T47D (cell line): ENCODE results near the gene OR51G1.
"Not testable (repeated sequence)": the region's sequence is repeated elsewhere in the genome, so short reads cannot be mapped to it uniquely, and the experiment has no call there.

ENCODE experiments used
- DNase-seq, 2 experiments: peaks; one replicate each; pipeline versions ENCODE4 v3.0.0 to v3.0.0-alpha.2; 2011 to 2012; ENCODE audit warnings: low read depth in 1 of 2, low spot score in 1 of 2
- JUND ChIP-seq: IDR thresholded peaks from 2 replicates; pipeline ENCODE4 v1.6.1; 2012; ENCODE audit warnings: low read depth
- in situ Hi-C: cut with HindIII; loops from 2 replicates; pipeline ENCODE4 v1.10.0; 2016; ENCODE audit warnings: low sequenced_read_pairs, low pct_unique_long_range_greater_than_20kb

OR51G1 gene, protein sequence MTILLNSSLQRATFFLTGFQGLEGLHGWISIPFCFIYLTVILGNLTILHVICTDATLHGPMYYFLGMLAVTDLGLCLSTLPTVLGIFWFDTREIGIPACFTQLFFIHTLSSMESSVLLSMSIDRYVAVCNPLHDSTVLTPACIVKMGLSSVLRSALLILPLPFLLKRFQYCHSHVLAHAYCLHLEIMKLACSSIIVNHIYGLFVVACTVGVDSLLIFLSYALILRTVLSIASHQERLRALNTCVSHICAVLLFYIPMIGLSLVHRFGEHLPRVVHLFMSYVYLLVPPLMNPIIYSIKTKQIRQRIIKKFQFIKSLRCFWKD

GRCh38 chr11:4924239-4924638 is at the start of gene OR51G1:
TSS of gene OR51G1 (minus strand) at chr11:4924339. CDS start at chr11:4924339, 0 bp downstream.
- no peak for TF ChIP-seq JUND
- DNase-seq: no peak
- in situ Hi-C loops: no loop called here

DNA sequence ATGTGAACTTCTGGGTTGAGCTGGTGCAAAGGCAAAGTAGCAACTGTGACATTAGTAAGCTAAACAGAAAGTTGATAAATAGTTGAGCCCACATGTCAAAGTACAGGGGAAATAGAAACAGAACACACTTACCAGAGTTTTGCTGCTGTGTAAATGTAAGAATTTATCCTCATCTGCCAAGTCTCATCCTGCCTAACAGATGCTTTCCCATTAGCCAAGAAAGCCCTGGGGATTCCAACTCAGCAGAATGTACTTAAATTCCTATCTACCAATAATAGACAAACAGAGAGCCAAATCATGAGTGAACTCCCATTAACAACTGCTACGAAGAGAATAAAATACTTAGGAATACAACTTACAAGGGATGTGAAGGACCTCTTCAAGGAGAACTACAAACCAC is 38.7 kb upstream of the OR51G1 start:
- in situ Hi-C loops: no loop called here
- TF ChIP-seq JUND: no peak
- no peak for DNase-seq

GRCh38 chr11:4960877-4961276 is 36.7 kb upstream of the OR51G1 start:
- DNase-seq: no peak
- in situ Hi-C loops: no loop called here
- TF ChIP-seq JUND: no peak

GRCh38 chr11:4957396-4957795 is 33.3 kb upstream of the OR51G1 start:
- in situ Hi-C loops: no loop called here
- TF ChIP-seq JUND: no peak
- DNase-seq: no peak

GRCh38 chr11:4955613-4956012 is 31.5 kb upstream of the OR51G1 start, which contains the start of gene OR51A2:
TSS of gene OR51A2 (minus strand) at chr11:4955713. CDS start at chr11:4955713, 0 bp downstream.
- DNase-seq, in situ Hi-C loops: not testable (repeated sequence)

DNA sequence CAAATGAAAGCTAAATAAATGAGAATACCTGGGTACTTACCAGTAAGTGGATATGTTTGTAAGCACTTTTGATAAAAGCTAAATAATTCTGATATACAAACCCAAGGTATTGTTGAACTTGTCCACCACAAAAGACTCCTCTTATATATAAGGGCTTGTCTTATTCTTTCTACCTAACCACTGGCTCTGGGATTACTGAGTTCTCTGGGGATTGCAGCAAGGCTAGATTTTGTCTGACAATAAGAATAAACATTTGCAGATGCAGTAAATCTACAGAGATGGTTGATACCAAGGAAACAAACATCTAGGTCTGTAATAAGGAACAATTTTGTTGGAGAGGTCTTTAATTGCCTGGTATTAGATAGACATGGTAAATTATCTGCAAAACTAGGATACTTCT is 23.4 kb upstream of the OR51G1 start, which contains the start of gene OR51A4:
Gene OR51A4 (minus strand): TSS at position 101 of the 400 bp plus-strand sequence. CDS start 505 bp downstream, outside the sequence.
- in situ Hi-C loops: no loop called here
- no peak for DNase-seq
- no peak for TF ChIP-seq JUND

GRCh38 chr11:4936745-4937144 is 12.6 kb upstream of the OR51G1 start:
- no peak for TF ChIP-seq JUND
- in situ Hi-C loops: no loop called here
- DNase-seq: no peak

DNA sequence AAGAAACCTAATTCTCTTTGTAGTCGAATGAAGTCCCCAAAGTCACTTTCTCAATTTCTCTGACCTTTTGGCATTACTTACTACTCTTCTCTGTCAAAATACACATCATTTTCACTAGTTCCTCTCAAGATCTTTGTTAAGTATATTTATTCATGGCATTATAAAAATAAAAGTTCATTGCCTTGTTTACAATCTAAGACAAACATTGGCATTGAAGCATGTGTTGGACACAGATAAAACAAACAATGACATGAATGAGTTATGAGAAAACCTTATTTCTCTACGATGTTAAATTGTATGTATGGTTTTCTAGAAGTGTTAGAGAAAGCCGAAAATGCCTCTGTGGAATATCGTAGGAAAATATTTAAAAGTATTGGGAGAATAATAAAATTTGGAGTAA is 8.6 kb upstream of the OR51G1 start:
- in situ Hi-C loops: no loop called here
- no peak for DNase-seq

DNA sequence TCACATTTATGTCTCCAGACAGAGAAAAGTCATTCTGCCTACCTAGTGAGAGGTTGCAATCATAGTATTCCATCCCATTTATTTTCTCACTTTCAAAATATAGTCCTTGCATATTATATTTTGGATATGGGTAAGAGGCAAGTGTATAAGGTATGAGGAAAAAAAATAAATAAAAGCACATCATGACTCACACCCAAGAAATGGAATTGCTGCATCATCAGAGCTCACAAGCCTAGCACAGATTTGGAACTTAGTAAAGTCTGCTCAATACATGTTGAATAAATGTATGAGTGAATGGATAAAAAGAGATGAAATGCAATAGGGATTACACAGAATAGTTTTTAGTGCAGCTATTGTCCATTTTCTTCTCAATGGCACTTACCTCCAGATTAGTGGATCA is 2.5 kb upstream of the OR51G1 start:
- in situ Hi-C loops: no loop called here
- TF ChIP-seq JUND: no peak
- no peak for DNase-seq

More for the DNA sequence above, 8.6 kb upstream of the OR51G1 start:
- TF ChIP-seq JUND: no peak

- in situ Hi-C loops: no loop called here
- TF ChIP-seq JUND: no peak
- no peak for DNase-seq
Measured at GRCh38 chr11:4922304-4922703, 1.8 kb downstream of the OR51G1 start.

DNA sequence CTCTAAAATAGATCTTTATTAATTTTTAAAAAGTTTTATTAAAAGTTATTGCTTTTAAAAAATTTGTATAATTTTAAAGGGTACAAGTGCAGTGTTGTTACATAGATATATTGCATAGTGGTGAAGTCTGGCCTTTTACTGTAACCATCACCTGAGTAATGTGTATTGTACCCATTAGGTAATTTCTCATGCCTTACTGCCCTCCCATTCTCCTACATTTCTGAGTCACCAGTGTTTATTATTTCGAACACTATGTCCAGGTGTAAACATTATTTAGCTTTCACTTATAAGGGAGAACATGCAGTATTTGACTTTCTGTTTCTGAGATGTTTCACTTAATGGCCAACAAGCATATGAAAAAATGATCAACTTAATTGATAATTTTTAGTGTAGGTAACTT is 2.3 kb downstream of the OR51G1 start:
- TF ChIP-seq JUND: no peak
- no peak for DNase-seq
- in situ Hi-C loops: no loop called here

DNA sequence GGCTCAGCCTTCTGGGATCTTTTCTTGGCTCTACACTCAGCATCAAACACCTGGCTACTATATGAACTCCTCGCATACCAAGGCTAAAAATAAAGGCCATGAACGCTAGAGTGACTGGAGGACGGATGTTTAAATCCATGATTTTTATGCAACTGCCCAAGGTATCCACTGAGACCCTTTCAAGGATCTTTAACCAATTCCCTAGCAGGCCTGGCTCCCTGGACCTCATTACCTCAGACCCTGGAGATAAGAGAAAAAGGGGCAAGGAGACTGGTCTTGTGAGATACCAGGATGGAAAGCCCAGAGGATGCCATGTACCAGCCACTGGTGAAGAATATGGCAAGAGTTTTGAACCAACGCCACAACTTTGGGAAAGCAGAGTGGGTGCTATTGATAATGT is 4.9 kb downstream of the OR51G1 start, which contains the start of gene OR51G2:
Gene OR51G2 (minus strand): TSS at position 101 of the 400 bp plus-strand sequence. CDS start 3,687 bp downstream, outside the sequence.
- in situ Hi-C loops: no loop called here

DNA sequence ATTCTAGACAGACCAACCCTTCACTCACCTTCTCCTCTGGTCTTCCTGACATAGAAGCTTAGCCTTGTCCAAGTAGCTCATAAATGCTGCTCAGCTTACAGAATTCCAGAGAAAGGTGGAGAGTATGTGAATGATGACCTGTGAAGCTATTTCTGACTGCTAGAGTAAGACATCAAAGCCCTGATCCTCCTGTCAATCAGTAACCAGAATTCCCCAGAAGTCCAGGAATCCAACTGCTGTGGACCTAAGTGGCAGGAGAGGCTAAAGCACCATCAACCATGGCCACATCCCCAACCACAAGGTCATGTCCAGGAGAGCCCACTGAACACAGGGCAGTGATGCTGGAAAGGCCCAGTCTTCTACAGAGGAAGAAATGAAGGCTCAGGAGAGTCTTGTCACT is 7.6 kb downstream of the OR51G1 start:
- no peak for TF ChIP-seq JUND
- in situ Hi-C loops: no loop called here
- DNase-seq: no peak

More for the DNA sequence above, 4.9 kb downstream of the OR51G1 start, which contains the start of gene OR51G2:
- no peak for DNase-seq
- no peak for TF ChIP-seq JUND
